Activated CD4-positive, alpha-beta T cell treated with anti-CD3 and anti-CD28 coated beads for 1 hour (primary cell): Measurements from ENCODE around the gene ZSCAN1.

ENCODE experiments used
- DNase-seq: peaks from one replicate; pipeline ENCODE4 v3.0.0-alpha.2; 2020

ZSCAN1 gene

DNA sequence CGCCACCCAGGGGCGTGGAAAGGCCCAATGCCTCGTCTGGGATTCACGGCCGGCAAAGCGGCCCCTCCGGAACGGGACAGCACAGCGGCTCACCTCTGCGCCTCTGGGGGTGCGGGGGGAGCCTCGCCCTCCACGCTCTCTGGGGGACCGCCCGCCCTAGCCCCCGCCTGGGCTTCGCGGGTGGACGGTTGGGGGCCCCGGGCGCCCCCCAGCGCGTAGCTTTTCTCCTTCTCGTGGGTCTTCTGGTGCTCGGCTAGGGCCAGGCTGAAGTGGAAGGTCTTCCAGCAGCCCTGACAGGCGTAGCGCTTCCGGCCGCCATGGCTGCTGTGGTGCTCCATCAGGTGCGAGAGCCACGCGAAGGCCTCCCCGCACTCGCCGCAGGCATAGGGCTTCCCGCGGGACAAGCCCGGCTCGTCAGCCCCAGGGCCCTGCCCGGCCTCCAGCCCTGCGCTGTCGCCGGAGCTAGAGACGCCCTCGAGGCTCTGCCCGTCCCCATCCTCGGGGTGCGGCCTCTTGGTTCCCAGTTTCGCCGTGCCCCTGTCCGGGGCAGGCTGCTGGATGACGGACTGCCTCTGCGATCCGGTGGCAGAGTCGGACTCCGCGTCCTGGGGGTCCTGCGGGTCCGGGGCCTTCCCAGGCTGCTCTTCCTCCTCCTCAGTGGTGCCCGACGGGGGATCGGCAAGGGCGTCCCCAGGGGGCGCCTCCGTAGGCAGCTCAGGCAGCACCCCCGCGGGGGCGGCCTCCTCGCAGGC lies 50.9 kb downstream of the ZSCAN1 start:
- DNase-seq, result no peak

DNA sequence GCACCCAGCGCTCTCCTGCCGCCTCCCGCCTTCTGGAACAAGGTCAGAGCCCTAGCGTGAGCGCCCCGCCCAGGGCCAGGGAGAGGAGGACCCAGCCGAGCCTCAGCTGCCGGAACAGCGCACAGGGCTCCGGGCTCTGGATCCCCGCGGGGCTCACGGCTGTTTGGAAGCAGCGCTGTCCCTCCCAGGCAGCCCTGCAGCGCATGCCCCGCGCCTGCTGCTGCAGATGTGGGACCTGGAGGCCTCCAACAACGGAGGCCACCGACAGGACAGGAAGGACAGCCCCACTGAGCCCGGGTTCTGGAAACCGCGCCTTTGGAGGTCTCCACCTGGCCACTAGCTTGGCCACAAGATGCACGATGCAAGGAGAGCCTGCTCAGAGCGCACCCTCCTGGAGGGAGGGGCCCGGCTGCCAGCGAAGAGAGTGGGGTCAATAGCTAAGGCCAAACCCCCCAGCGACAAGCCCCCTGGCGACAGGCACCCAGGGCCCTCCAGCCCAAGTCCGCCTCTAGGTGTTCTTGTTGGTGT lies 51.6 kb downstream of the ZSCAN1 start:
- no peak for DNase-seq

DNA sequence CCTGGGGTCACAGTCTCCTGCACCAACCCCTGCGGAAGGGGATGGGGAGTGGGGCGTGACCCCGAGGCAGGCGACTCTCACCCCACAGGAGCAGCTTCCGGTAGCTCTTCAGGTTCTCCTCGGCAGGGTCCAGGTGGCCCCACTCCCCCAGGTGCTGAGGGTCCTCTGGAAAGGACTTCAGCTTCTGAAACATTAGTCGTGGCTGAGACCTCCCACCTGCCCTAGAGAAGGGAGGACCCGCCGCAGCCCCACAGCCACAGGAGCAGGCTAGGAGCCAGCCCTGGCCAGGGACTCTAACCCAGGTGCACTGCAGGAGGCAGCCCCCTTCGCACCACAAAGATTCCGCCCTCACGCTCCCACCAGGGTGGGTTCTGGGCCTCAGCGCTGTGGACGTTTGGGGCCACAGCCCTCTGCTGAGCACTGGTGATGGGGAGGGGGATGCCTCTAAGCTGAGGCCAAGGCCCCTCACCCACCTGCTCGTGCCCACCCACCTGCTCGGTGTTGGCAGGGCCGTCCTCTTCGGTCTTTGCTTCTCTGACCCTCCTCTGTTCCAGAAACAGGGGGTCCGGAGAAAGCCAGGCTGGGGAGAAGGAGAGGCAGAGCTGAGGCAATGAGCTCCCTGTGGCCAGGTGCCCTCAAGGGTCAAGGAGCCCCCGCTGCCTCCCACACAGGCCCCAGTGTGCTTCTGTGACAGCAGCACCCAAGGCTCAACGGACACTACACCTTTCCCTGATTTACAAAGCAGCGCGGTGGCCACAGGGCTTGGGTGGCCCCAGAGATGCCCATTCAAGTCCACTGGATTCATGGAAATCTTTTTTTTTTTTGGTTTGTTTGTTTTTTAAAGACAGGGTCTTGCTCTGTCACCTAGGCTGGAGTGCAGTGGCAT lies 53.2 kb downstream of the ZSCAN1 start:
- no peak for DNase-seq

DNA sequence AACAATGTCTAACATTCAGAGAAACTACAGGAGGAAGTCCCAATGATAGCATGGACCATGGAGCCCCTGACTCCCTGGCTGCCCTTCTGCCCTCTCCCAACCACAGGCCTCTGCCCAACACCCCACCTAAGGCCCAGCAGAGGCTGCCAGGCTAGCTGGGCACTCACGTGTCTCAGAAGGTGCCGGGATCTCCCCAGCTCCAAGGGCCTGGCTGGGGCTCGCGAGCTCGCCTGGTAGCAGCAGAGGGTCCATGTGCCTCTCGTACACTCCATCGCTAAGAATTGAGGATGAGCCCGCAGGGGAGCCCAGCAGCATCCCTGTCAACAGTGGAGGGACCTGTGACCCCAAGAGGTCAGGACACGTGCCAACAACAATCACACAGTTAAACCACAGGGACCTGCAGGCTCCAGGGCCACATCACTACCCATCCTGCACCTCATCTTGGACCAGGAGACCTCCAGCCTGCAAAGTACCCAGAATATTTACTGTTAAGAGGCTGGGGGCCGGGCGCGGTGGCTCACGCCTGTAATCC lies 54.8 kb downstream of the ZSCAN1 start:
- no peak for DNase-seq

DNA sequence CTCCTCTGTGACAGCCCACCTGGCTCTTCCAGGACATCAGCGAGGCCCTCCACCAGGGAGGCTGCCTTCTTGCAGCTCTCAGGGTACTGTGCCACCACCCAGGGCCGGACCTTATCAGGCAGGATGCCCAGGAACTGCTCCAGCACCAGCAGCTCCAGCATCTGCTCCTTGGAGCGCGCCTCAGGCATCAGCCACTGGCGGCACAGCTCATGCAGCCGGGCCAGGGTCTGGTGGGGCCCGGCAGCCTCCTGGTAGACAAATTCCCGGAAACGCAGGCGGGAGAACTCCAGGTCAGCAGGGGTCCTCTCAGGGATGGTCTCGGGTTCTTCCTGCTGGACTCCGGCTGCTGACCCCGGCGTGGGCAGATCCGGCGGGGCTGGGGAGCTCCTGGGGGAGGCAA lies 56.0 kb downstream of the ZSCAN1 start:
- no peak for DNase-seq

DNA sequence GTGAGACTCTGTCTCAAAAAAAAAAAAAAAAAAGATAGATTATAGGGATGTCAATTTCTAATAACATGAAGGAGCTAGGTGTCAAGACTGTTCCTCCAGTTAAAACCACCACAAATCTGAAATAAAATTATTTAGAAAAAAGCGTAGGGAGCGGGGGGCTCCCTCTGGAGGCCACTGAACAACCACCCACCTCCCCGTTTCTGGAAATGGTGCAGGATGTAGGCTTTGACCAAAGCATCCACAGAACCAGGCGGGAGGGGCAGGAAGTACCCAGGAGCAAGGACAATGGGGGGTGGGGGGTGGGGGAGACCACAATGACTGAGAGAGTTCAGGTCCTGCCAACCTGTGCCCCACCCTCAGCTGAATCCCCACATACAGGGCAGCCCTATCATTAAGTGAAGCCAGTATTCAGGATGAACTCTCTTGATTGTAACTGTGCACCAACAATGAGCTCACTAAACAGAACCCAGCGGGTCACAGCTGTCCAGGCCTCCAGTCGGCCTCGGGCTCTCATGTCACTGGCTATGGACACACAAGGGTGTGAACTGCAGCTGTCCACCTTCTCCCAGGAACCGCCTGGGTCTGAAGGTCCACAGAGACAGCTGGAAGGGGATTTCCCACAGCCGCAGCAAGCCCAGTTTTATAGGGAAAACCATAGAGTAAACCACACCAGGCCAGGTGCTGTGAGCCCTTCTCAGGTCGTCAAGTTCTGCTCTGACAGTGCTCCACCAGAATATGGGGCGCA lies 57.6 kb downstream of the ZSCAN1 start:
- DNase-seq, result no peak

DNA sequence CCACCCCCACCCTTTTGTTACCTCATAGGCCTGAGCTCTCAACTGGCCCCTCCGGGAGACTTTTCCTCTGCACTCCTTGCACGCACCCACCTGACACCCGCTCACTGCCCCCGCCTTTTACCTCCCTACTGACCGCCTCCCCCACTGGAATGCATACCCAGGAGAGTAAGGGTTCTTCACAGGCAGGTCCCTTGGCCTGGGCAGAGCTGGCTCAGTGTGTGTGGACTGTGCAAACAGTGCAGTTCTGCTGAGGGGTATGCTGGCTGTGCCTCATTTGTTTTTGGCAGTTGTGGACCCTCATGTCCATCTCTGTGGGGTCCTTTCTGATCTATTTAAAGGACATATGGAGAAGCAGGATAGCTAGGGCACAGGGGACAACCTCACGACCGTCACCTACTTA lies 59.2 kb downstream of the ZSCAN1 start:
- DNase-seq, result no peak

DNA sequence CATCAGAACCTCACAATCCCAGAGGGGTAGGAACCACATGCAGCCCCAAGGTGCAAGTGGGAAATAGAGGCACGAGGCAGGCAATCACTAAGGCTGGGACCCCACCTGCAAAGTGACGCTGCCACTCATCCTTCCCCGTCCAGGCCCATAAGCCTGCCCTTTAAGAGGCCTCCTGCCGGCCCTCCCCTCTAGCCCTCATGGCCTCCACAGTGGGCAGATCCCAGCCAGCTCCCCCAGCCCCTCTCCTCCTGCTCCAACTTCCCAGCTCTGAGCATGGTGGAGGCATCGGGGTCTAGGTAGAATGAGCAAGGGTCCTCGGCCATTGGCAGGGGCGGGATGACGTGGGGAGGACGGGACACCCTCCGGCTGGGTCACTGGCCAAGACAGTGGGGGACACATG lies 61.5 kb downstream of the ZSCAN1 start:
- DNase-seq, result no peak

DNA sequence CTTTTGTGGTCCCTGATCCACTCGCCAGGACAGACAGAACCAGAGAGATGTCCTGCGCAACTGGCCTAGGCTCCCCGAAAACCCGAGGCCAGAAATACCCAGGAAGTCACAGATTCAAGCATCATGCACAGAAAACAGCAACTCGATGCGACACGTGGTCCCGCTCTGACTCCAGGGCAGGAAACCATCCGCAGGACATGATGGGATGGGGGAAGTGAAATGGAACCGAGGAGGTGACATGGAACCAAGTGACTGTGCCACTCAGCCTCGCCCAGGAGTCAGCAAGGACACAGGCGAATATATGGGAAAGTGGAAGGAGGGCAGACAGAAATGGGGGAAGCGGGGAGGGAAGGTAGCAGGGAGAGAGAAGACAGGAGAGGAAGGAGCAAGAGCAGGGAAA lies 63.1 kb downstream of the ZSCAN1 start:
- no peak for DNase-seq

DNA sequence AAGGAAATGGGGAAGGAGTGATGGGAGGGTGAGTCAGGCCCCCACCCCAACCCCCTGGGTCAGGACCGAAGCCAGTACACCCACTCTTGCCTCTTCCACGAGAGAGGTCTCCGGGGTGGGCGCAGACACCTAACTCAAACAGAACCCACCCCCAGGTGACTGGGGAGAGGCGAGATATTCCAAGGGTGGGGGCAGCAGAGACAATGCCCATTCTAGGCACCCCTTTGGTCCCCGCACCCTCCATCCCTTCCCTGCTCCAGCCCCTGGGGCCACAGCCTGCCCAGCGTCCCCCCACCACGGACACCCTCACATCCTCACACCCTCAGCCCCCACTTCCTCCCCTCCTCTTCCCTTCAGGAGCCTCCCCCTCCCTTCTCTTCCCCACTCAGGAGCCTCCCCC lies 63.5 kb downstream of the ZSCAN1 start:
- no peak for DNase-seq

DNA sequence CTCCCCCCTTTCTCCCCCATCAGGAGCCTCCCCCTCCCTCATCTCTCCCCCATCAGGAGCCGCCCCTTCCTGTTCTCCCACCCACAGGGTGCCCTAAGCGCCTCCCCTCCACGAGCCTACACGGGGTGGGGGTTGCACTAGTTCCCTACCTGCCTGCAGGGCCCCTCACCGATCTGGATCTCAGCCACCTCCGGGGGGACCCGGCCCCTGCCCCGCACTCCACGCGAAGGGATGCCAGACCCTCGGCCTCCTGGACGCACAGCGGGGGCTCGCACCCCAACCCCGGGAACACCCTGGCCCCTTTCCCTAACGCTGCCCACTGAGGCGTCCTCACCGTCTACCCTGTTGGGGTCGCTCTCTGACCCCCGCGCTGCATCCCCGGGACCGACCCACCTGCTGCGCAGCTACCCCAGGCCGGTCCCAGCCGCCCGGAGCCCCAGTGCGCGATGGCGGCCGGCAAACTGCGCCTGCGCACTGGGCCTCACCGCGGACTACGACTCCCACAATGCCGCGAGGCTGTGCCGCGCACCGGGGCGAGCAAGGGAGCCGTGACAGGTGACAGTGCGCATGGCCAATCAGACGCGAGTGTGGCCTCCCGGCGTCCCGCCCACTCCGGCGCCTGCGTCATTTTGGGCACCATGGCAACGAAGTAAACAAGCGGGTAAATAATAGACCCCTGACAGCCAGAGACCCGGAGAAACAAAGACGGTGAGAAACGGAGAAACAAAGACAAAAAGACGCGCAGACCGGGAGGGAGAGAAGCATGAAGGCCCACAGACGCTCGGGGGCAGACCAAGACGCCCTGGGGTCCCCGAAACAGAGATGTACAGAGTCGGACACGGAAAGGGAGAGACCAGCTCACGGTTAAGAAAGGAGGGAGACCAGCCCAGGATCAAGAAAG lies 64.2 kb downstream of the ZSCAN1 start, which contains the start of gene ZSCAN18:
Gene ZSCAN18 (minus strand): TSS at position 451 of the 901 bp plus-strand sequence. CDS start 7,964 bp downstream, outside the sequence.
- peak; percentile 97 for DNase-seq

DNA sequence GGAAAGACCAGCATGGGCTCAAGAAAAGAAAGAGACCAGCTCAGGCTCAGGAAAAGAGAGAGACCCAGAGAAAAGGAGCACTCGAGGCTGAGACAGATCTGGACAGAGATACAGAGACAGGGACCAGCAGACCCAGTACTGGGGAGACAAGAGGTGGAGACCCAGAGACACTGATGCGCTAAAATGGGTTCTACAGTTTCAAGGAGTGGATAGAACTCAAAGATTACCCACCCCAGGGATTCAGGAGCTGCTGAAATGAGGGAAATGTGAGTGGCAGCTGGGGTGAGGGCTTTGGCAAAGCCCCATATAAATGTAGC lies 64.8 kb downstream of the ZSCAN1 start:
- DNase-seq, result no peak
